ENCODE data around the gene ZNF784.

Gene ZNF784

DNA sequence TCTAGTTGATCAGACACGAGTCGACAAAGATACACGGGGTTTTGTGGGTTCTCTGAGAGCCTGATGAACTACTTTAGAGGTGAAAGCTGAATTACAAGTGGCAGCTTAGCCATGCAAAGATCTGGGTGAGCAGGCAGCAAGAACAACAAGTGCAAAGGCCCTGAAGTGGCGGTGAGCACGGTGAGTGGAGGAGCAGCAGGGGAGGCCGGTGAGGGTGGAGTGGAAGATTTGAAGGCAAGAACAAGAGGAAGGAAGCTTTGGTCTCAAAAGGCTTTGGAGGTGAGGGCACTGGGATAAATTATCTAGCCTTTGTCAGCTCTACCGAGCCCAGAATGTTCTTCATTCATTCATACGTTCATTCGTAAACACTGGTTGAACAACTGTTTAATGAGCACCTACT, 17.5 kb downstream of the ZNF784 start:
- TF ChIP-seq ISL1 (CRISPR knock-in tag; IDR thresholded peaks at IDR 0.05) (no peak), CSDC2 (CRISPR knock-in tag; IDR thresholded peaks at IDR 0.05) (no peak), GLIS3 (CRISPR knock-in tag; IDR thresholded peaks at IDR 0.05) (no peak), ZNF565 (CRISPR knock-in tag; conservative IDR thresholded peaks at IDR 0.05; ENCODE audit: low read depth) (no peak), TOX (CRISPR knock-in tag; IDR thresholded peaks at IDR 0.05; ENCODE audit: borderline replicate concordance) (no peak), ZFP3 (CRISPR knock-in tag; IDR thresholded peaks at IDR 0.05) (no peak), PPARA (CRISPR knock-in tag; IDR thresholded peaks at IDR 0.05; ENCODE audit: borderline replicate concordance) (no peak), ZFP30 (CRISPR knock-in tag; IDR thresholded peaks at IDR 0.05) (no peak), RARB (CRISPR knock-in tag; IDR thresholded peaks at IDR 0.05) (no peak), ESRRG (CRISPR knock-in tag; IDR thresholded peaks at IDR 0.05) (no peak)
- TF ChIP-seq, protein P1, sequence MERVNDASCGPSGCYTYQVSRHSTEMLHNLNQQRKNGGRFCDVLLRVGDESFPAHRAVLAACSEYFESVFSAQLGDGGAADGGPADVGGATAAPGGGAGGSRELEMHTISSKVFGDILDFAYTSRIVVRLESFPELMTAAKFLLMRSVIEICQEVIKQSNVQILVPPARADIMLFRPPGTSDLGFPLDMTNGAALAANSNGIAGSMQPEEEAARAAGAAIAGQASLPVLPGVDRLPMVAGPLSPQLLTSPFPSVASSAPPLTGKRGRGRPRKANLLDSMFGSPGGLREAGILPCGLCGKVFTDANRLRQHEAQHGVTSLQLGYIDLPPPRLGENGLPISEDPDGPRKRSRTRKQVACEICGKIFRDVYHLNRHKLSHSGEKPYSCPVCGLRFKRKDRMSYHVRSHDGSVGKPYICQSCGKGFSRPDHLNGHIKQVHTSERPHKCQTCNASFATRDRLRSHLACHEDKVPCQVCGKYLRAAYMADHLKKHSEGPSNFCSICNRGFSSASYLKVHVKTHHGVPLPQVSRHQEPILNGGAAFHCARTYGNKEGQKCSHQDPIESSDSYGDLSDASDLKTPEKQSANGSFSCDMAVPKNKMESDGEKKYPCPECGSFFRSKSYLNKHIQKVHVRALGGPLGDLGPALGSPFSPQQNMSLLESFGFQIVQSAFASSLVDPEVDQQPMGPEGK (CRISPR knock-in tag; IDR thresholded peaks at IDR 0.05; ENCODE audit: borderline replicate concordance) = no peak
- TF ChIP-seq, protein P2, sequence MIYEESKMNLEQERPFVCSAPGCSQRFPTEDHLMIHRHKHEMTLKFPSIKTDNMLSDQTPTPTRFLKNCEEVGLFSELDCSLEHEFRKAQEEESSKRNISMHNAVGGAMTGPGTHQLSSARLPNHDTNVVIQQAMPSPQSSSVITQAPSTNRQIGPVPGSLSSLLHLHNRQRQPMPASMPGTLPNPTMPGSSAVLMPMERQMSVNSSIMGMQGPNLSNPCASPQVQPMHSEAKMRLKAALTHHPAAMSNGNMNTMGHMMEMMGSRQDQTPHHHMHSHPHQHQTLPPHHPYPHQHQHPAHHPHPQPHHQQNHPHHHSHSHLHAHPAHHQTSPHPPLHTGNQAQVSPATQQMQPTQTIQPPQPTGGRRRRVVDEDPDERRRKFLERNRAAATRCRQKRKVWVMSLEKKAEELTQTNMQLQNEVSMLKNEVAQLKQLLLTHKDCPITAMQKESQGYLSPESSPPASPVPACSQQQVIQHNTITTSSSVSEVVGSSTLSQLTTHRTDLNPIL (CRISPR knock-in tag; IDR thresholded peaks at IDR 0.05; ENCODE audit: low read depth) = no peak
- TF ChIP-seq, protein P3, sequence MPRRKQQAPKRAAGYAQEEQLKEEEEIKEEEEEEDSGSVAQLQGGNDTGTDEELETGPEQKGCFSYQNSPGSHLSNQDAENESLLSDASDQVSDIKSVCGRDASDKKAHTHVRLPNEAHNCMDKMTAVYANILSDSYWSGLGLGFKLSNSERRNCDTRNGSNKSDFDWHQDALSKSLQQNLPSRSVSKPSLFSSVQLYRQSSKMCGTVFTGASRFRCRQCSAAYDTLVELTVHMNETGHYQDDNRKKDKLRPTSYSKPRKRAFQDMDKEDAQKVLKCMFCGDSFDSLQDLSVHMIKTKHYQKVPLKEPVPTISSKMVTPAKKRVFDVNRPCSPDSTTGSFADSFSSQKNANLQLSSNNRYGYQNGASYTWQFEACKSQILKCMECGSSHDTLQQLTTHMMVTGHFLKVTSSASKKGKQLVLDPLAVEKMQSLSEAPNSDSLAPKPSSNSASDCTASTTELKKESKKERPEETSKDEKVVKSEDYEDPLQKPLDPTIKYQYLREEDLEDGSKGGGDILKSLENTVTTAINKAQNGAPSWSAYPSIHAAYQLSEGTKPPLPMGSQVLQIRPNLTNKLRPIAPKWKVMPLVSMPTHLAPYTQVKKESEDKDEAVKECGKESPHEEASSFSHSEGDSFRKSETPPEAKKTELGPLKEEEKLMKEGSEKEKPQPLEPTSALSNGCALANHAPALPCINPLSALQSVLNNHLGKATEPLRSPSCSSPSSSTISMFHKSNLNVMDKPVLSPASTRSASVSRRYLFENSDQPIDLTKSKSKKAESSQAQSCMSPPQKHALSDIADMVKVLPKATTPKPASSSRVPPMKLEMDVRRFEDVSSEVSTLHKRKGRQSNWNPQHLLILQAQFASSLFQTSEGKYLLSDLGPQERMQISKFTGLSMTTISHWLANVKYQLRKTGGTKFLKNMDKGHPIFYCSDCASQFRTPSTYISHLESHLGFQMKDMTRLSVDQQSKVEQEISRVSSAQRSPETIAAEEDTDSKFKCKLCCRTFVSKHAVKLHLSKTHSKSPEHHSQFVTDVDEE (CRISPR knock-in tag; IDR thresholded peaks at IDR 0.05) = no peak

DNA sequence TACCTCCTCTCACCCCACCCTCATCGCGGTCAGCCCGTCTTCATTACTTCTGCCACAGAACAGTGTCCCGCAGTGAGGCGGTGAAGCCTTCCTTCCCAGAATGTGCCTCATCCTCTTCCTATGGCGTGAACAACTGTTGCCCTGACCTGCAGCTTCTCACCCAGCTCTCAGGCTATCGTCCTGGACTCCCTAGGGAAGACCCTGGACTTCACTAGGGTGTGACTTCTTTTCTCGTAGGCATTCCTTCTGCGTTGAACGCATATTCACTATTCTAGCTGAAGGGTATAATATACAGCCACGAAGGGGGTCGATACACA, 17.9 kb downstream of the ZNF784 start:
- TF ChIP-seq, protein P3 (CRISPR knock-in tag; IDR thresholded peaks at IDR 0.05) = no peak
- TF ChIP-seq OSR1 (CRISPR knock-in tag; IDR thresholded peaks at IDR 0.05) (no peak), RARB (CRISPR knock-in tag; IDR thresholded peaks at IDR 0.05) (no peak), ZNF565 (CRISPR knock-in tag; conservative IDR thresholded peaks at IDR 0.05; ENCODE audit: low read depth) (no peak), ARNTL (CRISPR knock-in tag; IDR thresholded peaks at IDR 0.05; ENCODE audit: borderline replicate concordance, low read depth) (no peak)
- no peak for ATAC-seq

More for the DNA sequence above, 17.5 kb downstream of the ZNF784 start:
- ATAC-seq = no peak

DNA sequence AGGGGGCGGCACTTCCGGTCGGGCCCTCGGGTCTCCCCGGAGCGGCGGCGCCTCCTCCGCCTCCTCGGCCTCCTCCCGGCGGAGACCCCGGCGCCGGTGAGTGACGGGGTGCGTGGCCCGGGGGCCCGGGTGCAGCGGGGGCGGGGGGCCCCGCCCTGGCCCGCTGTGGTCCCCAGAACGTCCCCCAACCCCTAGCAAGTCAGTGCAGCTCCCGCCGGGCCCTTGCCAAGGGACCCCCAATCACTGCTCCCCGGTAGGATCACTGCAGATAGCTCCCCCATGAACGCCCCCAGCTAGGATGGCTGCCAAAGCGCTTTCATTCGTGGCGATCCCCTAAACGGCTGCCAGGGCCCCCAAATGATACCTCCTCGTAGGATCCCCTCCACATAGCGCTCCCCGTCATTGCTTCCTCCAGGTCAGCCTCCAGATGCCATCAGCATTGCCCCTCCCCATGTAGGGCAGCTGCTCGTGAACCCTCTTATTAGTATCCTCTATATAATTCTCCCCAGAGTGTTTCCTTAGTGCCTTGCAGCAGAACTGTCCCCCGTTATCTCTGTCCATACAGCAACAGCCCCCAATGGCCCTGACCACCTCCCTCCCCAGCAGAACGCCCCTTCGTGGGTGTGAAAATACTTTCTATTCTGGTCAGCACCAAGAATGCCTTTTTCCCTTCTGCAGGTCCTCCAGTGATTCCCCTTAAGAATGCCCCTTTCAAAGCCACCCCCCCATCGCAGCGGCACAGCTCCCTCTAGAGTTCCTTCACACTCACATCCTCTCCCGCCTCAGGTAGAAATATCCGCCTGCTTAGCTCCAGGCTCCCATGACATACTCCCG, 18.5 kb downstream of the ZNF784 start, which contains the start of gene ZNF865:
Gene ZNF865, plus strand, starts transcription at position 11 of the 834 bp plus-strand sequence. CDS start 7,972 bp downstream, outside the sequence.
- ATAC-seq = peak; percentile 72
- TF ChIP-seq, protein P1 (CRISPR knock-in tag; IDR thresholded peaks at IDR 0.05; ENCODE audit: borderline replicate concordance) = peak; percentile 28; the same call in 1 of the 2 replicates
- TF ChIP-seq OSR1 (CRISPR knock-in tag; IDR thresholded peaks at IDR 0.05) = no peak
- no peak for TF ChIP-seq ZC3H10 (CRISPR knock-in tag; IDR thresholded peaks at IDR 0.05)
